Right lobe of liver (tissue), 6 donors: Measurements from ENCODE around the gene CTCF. TPM values are rescaled to one million over a fixed set of nuclear protein-coding genes. Genes with fewer than 3 reads are reported as not detected.

Source experiments
- ATAC-seq, 4 donors: fragments of 200-7000 bp; cut with Tn5 transposase; one replicate each; pipeline ENCODE4 v1.9.1; 2020; ENCODE audit warnings: mild to moderate bottlenecking in 4 of 4, moderate library complexity in 4 of 4
- DNase-seq, 3 donors: peaks; one replicate each; pipeline ENCODE4 v3.0.0-alpha.2; 2020
- H3K27ac ChIP-seq, 3 donors: fragments of 200-600 bp; one replicate each; pipeline ENCODE4 v1.8.0; 2022
- H3K27me3 ChIP-seq, 2 donors: fragments of 200-600 bp; one replicate each; pipeline ENCODE4 v1.8.0; 2022
- H3K36me3 ChIP-seq, 4 donors: fragments of 200-600 bp; sonication (generic) in 1 of 4; one replicate each; pipeline versions ENCODE4 v1.5.1 to v1.8.0; 2017 to 2022; ENCODE audit warnings: control low read depth in 1 of 4
- H3K4me1 ChIP-seq, 4 donors: fragments of 200-600 bp; sonication (generic) in 1 of 4; one replicate each; pipeline versions ENCODE4 v1.5.1 to v1.8.0; 2017 to 2022; ENCODE audit warnings: control low read depth in 1 of 4
- H3K4me3 ChIP-seq, 3 donors: fragments of 200-600 bp; one replicate each; pipeline ENCODE4 v1.8.0; 2022
- H3K9me3 ChIP-seq, 4 donors: fragments of 200-600 bp; sonication (generic) in 1 of 4; one replicate each; pipeline versions ENCODE4 v1.5.1 to v1.8.0; 2017 to 2022; ENCODE audit warnings: control low read depth in 1 of 4
- CTCF ChIP-seq, 4 donors: fragments of 200-600 bp in 3 of 4; fragments of 450-650 bp in 1 of 4; IDR thresholded peaks; one replicate each; pipeline versions ENCODE4 v1.5.1 to v1.8.0; 2016 to 2022; ENCODE audit warnings: antibody characterized with exemption in 4 of 4, mild to moderate bottlenecking in 2 of 4
- POLR2A ChIP-seq: fragments of 450-650 bp; IDR thresholded peaks from one replicate; pipeline ENCODE4 v1.6.1; 2017; ENCODE audit warnings: antibody characterized with exemption, mild to moderate bottlenecking
- WGBS: methylation state at CpG from one replicate; pipeline ENCODE4 v1.1.6; 2018; ENCODE audit warnings: low coverage, low lambda C conversion rate; ENCODE audit not compliant: insufficient coverage; ENCODE audit errors: missing lambda C conversion rate; 5-methylcytosine and 5-hydroxymethylcytosine counted together
- intact Hi-C, 2 donors: fragments of 100-400 bp; cut with DNase I; formaldehyde crosslinking; loops; one replicate each; pipeline versions ENCODE4 v1.11.2 to v1.14.1; 2022
- total RNA-seq, 6 experiments: library from RNA; depleted of rRNA in 2 of 6; stranded (reverse); fragments of >200 nt in 2 of 6; fragmentation: NEBNext Ultra II Directional in 3 of 6; extraction: Animal tissue kit (Norgen Biotek cat#: 25700) in 3 of 6; gene quantifications; one replicate each; pipeline versions ENCODE4 v1.1.0 to v1.2.4, GENCODE V29; 2016 to 2023
- donor health status: DM: no; HTN: yes; CAD: no.
- donor health status: DM: no; HTN: no; CAD: no.
- donor health status: DM: no; HTN: no; CAD: no.
- donor health status: DM: no; HTN: yes; CAD: no.
- donor health status: DM: no; HTN: yes; CAD: no.

The CTCF gene
- total RNA-seq, 6 experiments from 2014 or later = 14.3 to 18.5 (median 17.0) TPM

GRCh38 chr16:67605641-67606040, 43.3 kb downstream of the CTCF start:
- ATAC-seq (no peak), DNase-seq (no peak)
- WGBS = 91% methylated on average over 3 of the region's 3 CpGs
- H3K4me3 ChIP-seq = no peak overlapping the region
- no peaks in the 10 kb centered on the region for H3K27me3 ChIP-seq
- no peak for TF ChIP-seq POLR2A
- no peak for TF ChIP-seq CTCF (IDR thresholded peaks at IDR 0.05)
- no peaks in the 10 kb centered on the region for H3K36me3 ChIP-seq
- no peak overlapping the region for H3K27ac ChIP-seq
- intact Hi-C loops = no loop called here
- peaks cover 0 to 12% (median 1%) of the 10 kb centered on the region in 4 donors for H3K4me1 ChIP-seq
- H3K9me3 ChIP-seq = no peaks in the 10 kb centered on the region

GRCh38 chr16:67606632-67607031, 44.3 kb downstream of the CTCF start:
- ATAC-seq = no peak

GRCh38 chr16:67608364-67608763, 46.0 kb downstream of the CTCF start:
- Histone ChIP-seq H3K4me1 (no peaks in the 10 kb centered on the region), H3K27ac (no peak overlapping the region), H3K27me3 (no peaks in the 10 kb centered on the region), H3K36me3 (peaks cover 0 to 16% (median 7%) of the 10 kb centered on the region in 4 donors), H3K4me3 (no peak overlapping the region), H3K9me3 (no peaks in the 10 kb centered on the region)
- intact Hi-C loops = no loop called here
- TF ChIP-seq CTCF (IDR thresholded peaks at IDR 0.05) = no peak
- TF ChIP-seq POLR2A = no peak
- ATAC-seq = no peak
- DNase-seq = no peak
- WGBS = 48% methylated on average over 2 of the region's 3 CpGs

More at GRCh38 chr16:67606632-67607031, 44.3 kb downstream of the CTCF start:
- no peaks in the 10 kb centered on the region for H3K27me3 ChIP-seq
- 69% methylated on average over 4 of the region's 6 CpGs for WGBS
- TF ChIP-seq POLR2A (no peak), CTCF (IDR thresholded peaks at IDR 0.05) (no peak)
- no peak for DNase-seq
- peaks cover 0 to 8% (median 1%) of the 10 kb centered on the region in 4 donors for H3K4me1 ChIP-seq
- peaks cover 0 to 10% (median 3%) of the 10 kb centered on the region in 4 donors for H3K36me3 ChIP-seq
- H3K9me3 ChIP-seq = no peaks in the 10 kb centered on the region
- H3K4me3 ChIP-seq = no peak overlapping the region
- intact Hi-C loops = no loop called here
- H3K27ac ChIP-seq = no peak overlapping the region

GRCh38 chr16:67613808-67614207, 51.5 kb downstream of the CTCF start:
- TF ChIP-seq POLR2A = no peak
- peak in 2 of 4 donors; percentile 7 to 15 for TF ChIP-seq CTCF (IDR thresholded peaks at IDR 0.05)
- no peaks in the 10 kb centered on the region for H3K4me1 ChIP-seq
- ATAC-seq (no peak), DNase-seq (no peak)
- H3K27me3 ChIP-seq = no peaks in the 10 kb centered on the region
- peaks cover 0 to 55% (median 13%) of the 10 kb centered on the region in 4 donors for H3K36me3 ChIP-seq
- H3K27ac ChIP-seq = no peak overlapping the region
- no peak overlapping the region for H3K4me3 ChIP-seq
- intact Hi-C loops = no loop called here
- WGBS = 85% methylated on average over 8 of the region's 10 CpGs
- H3K9me3 ChIP-seq = no peaks in the 10 kb centered on the region

GRCh38 chr16:67628216-67628615, 65.9 kb downstream of the CTCF start:
- no peak overlapping the region for H3K27ac ChIP-seq
- WGBS = 97% methylated on average over 10 of the region's 14 CpGs
- no peaks in the 10 kb centered on the region for H3K9me3 ChIP-seq
- TF ChIP-seq POLR2A (no peak), CTCF (IDR thresholded peaks at IDR 0.05) (no peak)
- H3K27me3 ChIP-seq = no peaks in the 10 kb centered on the region
- ATAC-seq = no peak
- no peaks in the 10 kb centered on the region for H3K4me1 ChIP-seq
- H3K36me3 ChIP-seq = peaks cover 0 to 57% (median 32%) of the 10 kb centered on the region in 4 donors
- no peak overlapping the region for H3K4me3 ChIP-seq
- DNase-seq = no peak
- intact Hi-C loops = no loop called here
